ENCODE data around the gene POLA2.
"Not testable (repeated sequence)": the region's sequence is repeated elsewhere in the genome, so short reads cannot be mapped to it uniquely, and the experiment has no call there.

The POLA2 gene

DNA sequence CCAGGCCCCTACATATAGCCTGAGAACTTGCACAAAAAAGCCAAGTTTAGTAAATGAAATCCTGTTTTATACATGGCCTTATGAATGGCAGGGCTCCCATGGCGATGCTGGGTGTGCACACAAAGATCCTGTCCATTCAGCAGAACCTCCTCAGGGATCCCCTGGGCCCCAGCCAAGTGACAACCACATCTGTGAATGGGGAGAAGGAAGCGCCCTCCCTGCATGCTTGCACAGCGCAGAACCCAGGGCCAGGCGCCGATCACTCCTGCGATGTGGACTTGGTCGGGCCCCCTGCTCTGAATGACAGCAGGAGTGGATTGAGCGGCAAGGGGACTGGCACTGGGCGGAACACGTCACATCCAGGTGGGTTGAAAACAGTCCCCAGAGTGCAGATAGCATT lies 48.5 kb downstream of the POLA2 start:
- no peak for DNase-seq

DNA sequence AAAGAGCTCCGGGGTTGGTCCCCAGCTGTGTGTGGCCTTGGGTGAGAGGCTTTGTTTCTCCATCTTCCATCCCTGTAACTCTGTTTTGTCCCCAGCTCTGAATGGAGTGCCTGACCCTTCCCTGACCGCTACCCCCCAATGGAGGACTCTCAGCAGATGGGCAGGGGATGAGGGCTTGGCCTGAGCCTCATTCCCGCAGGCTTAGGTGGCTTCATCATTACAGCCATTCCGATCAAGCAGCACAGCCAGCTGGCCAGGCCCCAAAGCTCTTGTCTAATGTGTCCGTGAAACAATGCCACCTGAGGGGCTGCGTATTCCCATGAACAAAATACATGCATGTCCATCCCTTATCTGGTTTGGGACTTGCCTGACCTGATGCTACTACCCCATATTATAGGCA lies 49.0 kb downstream of the POLA2 start:
- no peak for DNase-seq

DNA sequence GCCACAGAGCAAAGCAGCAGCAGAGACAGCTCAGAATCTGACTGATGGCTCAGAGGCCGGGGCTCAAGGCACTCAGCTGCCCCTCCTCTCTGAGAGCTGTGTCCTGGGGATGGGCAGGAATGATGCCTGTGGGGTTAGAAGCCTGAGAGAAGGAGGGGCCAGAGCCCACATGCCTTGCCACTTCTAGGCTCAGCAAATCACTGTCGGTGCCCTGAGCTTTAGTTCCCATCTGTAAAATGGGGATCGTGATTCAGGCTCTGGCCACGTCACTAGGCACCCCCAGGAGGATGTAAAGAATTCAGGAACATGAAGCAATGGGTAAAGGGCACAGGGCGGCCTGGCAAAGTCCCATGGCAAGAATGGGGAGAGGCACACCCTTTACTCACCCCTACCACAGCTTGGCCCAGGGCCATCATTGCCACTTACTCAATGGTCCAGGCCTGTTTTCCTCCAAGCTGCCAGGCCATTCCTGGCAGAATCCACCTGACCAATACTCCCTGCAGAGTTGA lies 49.5 kb downstream of the POLA2 start:
- DNase-seq = no peak

DNA sequence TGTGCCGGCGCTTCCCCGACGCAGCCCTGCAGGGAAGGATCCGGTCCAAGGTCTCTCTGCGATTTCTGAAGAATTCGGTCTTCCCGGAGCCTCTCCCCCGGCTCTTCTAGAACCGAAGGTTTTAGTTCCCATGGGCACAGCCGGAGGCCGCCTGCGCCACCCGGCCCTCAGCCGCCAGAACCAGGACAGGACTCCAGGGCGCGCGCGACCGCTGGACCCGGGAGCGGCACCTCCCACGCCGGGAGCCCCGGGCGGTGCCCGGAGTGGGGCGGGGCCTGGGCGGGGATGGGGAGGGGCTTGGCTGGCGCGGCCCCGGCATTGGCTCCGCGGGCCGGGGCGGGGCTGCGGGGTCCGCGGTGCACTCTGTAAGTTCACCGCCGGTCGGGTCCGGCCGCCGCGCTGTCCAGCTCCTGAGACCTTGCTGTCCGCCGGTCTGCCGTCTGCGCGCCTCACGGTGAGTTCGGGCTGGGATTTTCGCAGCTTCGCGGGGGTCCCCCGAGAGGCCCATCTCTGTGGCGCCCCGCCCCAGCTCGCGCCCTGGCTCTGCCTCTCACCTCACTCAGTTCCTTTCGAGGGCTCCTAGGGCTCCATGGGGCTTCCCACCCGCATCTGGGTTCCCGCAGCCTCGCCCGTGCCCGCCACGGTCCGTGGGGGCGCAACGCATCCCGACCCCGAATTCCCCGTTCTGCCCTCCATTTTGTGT lies 52.9 kb downstream of the POLA2 start, which contains the start of gene CDC42EP2:
TSS of gene CDC42EP2 (plus strand) at position 366 of the 703 bp plus-strand sequence. CDS start 6,033 bp downstream, outside the sequence.
- DNase-seq = peak; percentile 76 to 82

DNA sequence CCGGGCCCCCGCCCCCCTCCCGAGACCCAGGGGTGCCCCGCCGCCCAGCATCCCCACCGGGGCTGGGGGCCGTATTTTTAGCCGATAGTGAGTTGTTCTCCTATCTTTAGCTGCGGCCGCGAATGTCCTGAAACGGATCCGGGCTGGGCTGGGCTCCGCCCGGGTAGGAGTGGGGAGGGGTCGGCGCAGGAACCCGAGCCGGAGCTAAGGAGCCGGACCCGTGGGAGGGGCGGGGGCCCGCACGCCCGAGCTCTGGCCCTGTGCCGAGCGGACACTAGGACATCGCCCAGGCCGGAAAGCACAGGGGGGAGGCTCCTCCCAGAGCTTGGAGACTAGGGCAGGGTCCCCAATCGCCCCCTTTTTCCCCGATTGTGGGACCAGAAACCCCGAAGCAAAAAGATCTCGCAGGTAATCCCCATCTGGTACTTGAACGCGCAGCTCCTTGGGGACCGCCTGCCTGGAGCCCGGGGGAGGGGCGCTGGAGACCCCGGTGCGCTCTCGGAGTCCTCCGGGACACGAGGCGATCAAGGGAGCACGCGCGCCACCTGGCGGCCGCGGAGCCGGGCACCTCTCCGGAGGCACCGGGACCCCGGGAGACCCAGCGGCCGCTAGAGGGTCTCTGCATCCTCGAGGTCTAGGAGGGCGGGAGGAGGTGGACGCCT lies 53.6 kb downstream of the POLA2 start:
- DNase-seq = peak; percentile 87 to 90

DNA sequence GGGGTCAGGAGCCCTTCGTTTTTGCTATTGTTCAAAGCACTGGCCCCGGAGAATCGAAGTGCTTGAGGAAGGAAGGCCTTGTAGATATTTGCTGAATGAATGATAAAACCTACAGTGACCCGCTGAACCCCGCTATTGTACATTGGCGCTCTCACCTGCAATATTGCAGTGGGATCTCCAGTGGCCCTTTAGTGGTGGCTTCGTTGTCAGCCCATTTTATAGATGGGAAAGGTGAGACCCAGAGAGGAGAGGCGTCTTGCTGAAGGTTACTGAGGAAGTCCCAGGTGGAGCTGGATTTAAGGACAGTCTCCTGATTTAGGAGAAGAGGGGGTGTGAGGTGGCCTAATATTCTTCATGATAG lies 54.1 kb downstream of the POLA2 start:
- DNase-seq = no peak

DNA sequence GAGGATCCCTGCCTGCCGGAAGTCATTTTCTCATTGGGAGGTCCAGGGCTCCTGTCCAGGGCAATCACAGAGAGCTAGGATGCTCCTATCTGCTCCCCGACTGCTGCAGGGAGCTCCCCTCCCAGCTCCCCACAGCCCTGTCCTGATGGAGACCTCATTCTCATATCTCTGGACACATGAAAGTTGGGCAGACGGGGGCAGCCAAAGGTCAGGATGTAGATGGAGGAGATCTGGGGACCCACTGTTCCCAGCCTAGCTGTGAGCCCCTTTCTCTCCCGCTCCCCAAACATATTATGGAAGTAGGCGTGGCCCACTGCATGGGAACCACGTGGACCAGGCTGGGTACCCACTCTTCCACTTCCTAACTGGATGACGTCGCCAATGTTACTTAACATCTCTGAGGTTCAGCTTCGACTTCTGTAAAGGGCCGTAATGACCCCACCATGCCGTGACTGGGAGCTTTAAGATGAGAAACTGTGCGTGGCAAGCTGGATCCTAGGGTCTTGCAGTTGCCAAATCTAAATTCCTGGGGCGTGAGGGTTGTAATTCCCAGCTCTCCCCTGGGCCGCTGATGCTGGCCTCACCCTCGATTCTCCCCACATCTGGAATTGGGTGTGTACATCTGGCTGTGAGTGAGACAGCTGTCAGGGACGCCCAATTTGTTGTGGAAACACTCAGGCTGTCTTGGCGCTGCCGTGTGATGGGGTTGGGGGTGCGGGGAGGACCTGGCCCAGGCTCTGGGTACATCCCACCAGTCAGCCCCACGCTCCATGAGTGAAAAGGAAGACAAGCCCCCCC lies 54.7 kb downstream of the POLA2 start:
- no peak for DNase-seq

DNA sequence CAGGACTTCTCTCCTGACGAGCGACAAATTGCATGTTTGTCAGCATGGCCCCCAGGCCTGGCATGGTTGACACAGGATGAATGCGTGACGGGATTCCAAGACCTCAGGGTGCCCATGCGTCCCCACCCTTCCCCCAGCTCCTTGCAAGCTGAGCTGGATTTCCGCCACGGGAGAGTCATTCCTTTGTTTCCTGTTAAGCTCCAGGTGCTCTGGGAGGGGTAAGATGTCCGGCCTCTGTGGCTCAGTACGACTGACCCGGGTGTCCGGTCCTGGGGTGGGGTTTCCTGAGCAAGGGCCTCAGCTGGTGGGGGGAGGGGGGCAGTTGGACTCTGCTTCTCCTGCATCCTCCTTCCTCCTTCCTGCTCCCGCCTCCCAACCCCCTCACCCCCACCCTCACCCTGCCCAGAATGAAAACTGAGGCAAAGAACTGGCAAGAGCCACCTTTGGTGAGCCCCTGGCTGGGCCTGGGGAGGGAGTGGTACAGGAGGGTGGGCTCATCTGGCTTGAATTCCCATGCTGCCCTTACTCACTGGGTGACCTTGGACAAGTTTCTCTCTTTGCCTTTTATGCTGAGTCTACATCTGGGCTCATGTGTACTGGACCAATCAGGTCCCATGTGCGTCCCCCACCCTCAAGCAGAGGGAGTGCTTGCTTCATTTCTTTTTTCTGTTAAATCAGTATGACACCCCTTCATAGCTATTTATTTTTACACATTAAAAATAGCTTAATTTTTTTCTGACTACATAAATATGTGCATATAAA lies 55.4 kb downstream of the POLA2 start:
- DNase-seq = no peak

DNA sequence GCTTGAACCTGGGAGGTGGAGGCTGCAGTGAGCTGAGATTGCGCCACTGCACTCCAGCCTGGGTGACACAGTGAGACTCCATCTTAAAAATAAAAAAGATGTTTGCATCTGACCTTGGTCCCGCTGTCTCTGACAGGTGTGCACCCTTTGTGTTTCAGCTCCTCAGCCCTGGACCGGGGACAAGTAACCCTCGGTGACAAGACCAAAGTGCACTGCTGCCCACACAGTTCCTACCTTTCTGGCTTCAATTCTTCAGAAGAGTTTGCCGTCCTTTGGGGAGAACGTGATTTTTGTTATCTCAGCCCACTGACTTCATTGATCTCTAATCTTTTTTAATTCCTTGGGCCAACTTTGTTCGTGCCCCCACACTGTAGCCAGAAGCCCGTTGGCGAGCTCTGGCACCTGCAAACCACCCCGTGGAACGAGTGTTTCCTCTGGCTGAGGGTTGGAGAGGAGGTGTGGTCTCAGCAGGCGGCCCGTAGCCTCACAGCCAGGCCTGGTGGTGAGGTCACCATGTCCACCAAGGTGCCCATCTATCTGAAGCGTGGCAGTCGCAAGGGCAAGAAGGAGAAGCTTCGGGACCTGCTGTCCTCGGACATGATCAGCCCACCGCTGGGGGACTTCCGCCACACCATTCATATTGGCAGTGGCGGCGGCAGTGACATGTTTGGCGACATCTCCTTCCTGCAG lies 58.8 kb downstream of the POLA2 start:
- no peak for DNase-seq

DNA sequence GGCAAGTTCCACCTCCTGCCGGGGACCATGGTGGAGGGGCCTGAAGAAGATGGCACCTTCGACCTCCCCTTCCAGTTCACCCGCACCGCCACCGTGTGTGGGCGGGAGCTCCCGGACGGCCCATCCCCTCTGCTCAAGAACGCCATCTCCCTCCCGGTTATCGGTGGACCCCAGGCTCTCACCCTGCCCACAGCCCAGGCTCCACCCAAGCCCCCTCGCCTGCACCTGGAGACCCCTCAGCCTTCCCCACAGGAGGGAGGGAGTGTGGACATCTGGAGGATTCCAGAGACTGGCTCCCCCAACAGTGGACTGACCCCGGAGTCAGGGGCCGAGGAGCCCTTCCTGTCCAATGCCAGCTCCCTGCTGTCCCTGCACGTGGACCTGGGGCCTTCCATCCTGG lies 59.3 kb downstream of the POLA2 start:
- DNase-seq = no peak

DNA sequence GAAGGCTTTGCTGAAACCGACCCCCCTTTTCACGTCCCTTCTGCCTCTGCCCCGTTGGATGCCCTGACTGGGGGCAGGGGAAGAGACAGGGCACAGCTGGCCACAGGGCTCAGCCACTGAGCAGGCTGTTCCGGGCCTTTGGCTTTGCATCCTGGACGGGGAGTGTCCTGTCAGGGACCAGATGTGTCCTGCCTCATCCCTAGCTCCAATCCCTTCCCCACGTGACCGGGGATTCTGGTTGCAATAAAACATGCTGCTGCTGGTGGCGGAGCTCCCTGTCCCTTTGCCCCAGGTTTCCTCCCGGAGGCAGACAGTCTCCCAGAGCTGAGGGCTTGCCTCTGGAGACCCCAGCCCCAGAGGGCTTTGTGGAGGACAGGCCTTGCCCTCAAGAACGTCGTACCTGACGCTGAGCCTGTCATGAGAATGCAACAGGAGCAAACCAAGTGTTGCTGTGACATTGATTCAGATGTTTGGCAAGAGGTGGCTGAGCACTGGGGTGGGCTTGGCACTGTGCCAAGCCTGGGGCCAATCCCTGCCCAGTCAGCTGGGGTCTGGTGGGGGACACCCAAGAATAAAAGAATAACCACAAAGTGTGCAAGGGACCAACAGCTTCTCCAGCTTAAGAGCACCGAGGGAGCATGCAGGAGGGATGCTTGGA lies 60.2 kb downstream of the POLA2 start:
- DNase-seq = no peak

DNA sequence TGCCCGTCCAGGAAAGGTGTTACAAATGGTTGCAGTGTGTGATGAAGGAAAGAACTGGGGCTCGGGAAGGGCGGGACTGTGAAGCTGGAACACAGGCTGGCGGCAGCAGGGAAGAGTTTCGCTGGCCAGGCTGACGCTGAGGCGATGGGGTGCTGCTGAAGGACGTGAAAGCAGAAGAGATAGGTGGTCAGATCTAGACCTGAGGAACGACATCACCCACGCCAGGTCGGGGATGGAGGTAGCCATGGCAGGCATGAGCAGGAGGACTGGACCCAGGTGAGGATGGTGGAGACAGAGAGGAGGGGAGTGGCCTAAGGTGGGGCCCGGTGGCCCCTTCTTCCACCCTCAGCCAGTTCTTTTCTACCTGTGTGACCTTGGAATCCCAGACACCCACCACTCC lies 62.1 kb downstream of the POLA2 start:
- no peak for DNase-seq

DNA sequence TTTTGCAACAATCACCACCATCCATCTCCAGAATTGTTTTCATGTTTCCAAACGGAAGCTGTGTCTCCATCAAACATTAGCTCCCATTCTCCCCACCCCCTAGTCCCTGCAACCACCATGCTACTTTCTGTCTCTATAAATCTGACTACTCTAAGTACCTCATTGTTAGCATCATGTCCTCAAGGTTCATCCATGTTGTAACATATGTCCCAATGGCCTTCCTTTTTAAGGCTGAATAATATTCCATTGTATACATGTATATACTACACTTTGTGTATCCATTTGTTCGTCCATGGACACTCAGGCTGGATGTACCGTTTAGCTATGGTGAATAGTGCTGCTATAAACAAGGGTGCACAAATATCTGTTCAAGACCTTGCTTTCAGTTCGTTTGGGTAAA lies 63.7 kb downstream of the POLA2 start:
- no peak for DNase-seq

DNA sequence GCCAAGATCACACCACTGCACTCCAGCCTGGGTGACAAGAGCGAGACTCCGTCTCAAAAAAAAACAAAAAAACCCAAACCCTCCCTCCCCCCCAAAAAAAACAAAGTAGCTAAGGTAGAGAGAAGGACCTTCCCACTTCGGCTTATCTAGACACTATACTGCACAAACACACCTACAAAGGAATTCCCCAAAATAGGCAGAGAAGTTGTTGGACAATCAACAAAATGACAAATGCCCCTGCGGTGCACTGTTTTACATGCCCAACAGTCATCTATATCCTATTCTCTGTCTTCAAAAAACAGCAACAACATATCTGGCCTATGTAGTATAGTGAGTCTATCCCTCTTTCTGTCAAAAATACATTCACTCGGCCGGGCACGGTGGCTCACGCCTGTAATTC lies 65.3 kb downstream of the POLA2 start:
- DNase-seq = no peak

DNA sequence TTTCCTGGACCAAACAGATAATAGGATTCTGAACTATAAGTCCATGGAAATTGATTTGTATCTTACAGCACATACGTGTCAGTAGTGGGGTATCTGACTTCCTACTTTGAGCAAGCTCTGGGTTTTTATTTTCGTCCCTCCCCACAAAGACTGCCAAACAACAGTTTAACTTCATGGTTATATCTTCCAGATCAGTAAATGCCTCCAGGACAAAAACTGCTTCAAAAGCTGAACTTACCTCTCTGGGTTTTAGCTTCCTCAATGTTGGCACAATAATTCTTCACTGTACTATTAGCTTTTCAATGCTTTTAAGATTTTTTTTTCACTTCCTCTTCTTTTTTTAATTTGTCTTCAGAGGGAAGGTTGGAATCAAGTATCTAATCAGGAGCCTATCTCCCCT lies 67.7 kb downstream of the POLA2 start:
- DNase-seq = no peak

DNA sequence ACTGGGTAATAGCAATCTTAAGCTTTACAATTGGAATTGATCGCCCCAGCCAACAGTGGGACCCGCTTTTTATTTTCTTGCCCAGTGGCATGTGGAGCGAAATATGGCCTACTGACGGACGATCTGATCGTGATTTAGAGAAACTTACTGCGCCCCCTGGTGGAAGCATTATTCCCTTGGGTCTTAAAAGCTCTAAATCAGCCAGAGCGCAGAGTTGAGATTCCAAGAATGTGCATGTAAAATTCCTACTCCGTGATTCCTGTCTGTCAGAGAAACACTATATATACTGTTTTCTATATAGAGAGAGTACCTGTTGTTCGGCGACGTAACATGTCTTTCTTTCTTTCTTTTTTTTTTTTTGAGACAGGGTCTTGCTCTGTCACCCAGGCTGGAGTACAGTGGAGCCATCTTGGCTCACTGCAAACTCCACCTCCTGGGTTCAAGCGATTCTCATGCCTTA lies 68.2 kb downstream of the POLA2 start:
- peak; percentile 87 to 92 for DNase-seq

DNA sequence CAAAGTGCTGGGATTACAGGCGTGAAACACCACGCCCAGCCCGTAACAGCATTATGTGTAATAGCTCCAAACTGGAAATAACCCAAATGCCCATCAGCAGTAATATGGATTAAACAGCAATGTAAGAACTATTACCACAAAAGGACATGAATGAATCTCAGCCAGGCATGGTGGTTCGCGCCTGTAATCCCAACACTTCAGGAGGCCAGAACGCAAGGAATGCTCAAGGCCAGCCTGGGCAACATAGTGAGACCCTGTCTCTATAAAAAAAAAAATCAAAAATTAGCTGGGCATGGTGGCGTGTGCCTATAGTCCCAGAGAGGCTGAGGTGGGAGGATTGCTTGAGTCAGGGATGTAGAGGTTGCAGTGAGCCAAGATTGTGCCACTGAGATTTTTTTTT lies 68.8 kb downstream of the POLA2 start:
- DNase-seq = no peak

DNA sequence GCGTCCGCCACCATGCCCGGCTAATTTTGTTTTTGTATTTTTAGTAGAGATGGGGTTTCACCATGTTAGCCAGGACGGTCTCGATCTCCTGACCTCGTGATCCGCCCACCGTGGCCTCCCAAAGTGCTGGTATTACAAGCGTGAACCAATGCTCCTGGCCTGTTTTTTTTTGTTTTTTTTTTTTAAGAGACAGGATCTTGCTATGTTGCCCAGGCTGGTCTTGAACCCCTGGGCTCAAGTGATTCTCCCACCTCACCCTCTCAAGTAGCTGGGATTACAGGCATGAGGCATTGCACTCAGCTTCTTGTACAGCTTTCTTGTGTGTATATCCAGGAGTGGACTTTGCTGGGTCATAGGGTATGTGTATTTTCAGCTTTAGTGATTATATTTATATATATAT lies 70.8 kb downstream of the POLA2 start:
- DNase-seq = not testable (repeated sequence)

DNA sequence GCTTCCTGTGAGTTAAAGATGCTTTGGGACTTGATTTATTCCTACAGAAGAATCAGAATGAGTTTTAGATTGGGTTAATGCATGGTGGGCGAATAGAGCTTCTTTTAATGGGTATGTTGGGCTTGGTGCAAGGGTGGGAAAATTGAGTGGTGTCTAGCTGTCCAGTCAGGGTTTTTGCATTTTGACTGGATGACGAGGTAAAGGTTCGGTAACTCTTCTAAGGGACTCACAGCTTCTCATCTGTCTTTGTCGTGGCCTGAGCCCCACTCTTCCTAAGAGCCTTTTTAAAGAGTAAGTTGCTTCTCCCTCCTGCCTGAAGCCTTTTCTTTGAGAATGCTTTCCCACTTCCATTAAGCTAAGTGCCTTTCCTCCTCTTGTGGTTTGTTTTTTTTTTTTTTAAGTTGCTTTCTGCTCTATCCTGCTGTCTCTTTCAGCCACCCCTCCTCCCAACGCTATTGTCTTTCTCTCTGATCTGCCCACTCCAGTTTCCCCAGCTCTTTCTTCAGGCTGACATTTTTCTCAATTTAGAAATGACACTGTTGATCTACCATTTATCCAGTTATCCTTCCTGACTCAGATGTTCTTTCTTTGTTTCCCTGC lies 73.0 kb downstream of the POLA2 start:
- no peak for DNase-seq

DNA sequence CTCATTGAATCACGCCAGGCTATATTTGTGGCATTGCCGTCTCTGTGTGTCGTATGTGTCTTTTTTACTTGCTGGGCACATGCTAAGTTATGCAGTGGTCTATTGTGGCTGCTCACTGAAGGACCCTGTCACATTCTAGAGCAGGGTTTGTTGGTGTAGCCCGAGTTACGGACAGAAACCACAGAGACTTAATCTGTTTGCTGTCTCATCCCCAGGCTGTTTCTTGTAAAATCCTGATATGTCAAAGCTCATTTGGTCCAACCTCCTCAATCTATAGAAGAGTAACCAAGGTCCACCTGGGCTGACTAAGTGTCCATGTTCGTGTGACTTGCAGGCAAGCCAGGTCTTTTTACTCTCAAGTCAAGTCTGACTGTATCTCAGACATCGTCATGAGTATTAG lies 76.9 kb downstream of the POLA2 start:
- no peak for DNase-seq

DNA sequence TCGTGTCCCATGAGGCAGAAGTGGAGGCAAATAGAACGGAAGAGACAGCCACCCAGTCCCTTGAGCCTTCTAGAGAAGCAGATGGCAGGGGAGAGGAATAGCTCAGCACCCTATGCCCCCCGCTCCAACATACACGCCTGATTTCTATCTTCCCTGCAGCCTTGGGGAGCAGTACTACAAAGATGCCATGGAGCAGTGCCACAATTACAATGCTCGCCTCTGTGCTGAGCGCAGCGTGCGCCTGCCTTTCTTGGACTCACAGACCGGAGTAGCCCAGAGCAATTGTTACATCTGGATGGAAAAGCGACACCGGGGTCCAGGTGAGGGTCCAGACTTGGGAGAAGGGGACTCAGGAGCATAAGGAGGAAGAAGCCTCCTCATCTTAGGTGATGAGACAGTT lies 78.5 kb downstream of the POLA2 start:
- DNase-seq = no peak

Data from stimulated activated CD4-positive, alpha-beta T cell treated with anti-CD3 and anti-CD28 coated beads, Interleukin-2, amount 100 ng/mL, for 24 hours (primary cell).